HG03196 (cell line): Measurements from ENCODE around the gene FMNL1.

Experiments
- ATAC-seq: cut with Tn5 transposase; IDR thresholded peaks from one replicate; pipeline ENCODE4 v1.9.1; 2021; ENCODE audit not compliant: unreplicated experiment

Gene FMNL1

DNA sequence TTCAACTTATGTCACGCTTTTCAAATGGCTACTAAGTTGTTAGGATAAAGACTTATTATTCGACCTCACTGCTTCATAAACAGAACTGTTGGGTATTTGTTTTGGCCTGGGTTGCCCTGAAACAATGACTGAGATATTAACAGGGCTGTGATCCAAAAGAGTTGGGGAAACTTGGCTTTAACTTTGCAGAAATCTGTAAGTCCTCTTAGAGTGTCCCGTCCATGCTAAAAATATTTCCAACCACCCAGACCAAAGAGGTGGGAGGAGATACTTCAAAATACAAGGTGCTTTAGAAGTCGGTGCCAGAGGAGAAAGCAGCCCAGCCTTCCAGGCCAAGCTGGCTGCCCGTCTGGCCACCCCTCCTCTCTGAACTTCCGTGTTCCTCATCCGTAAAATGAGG lies 56.3 kb downstream of the FMNL1 start:
- ATAC-seq, result no peak

DNA sequence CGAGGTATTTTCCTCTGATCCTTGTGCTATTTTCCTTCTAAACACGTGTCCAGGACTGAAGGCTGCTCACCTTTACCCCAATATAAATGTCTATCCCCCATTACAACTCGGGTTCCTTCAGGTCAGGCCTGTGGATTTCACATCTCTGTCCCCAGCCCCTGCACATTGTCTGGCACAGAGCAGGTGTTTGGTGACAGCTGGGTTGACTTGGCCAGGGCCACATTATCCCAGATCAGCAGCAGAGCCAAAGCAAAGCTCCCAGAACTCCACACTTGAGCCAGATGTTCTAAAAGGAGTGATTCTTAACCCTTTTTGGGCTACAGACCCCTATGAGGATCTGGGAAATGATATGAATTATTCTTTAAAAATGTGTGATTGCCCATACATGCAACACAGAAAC lies 58.2 kb downstream of the FMNL1 start:
- ATAC-seq, result no peak

DNA sequence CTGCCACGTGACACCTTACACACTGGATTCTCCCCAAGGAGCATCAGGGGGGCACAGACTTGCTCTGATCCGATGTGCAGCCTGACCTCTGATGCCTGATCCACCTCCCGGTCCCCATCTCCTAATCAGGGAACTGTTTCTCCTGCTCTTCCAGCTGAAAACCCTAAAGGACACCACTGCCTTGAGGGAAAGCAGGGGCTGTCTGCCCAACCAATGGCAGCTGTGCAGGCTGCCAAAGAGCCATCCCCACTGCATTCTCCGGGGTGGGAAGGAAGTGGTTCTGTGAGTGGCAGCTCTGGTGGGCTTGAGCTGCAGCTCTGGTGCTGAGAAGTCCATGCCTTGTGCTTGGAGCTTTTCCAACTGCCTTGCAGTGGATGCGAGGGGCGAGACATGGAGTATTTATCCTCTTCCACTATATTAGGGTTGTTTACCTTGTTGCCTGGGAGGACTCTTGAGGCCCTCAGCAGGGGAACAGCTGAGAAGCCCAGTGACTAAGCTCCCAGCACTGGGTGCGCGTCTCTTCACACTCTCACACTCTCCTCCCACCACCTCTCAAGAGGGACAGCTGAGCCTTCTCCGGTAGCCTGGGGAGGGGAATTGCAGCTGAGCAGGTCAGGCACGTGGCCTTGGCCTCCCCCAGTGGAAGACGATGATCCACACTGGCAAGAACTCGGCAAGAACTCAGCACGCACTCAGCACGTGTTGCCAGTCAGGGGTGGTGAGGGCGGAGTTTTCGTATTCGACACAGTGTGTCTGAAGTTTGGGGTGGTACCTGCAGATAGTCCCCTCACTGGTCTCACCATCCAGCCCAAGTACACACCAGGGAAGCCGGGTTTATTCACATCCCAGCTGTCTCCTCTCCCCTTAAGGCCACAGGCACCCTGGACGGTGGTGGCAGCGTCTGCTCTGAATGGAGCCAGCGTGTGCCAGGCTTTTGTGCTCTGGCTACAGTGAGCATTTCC lies 61.3 kb downstream of the FMNL1 start:
- ATAC-seq, result no peak

DNA sequence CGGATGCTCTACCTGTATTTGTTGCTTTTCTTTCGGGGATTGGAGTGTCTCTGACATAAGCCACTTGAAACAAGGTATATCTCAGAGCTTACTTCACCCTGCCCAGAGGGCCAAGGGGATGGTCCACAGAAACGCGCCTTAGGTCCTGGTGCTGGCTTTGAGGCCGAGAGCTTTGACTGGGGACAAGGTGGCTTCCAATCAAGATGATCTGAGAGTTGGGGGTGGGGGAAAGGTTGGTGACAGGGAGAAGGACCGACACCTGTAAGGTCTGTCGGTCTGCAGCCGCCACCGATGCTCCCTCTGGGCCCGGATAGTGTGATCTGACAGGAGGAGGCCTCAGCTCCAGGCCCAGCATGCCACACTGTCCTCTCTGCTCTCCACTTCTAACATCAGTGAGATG lies 62.0 kb downstream of the FMNL1 start:
- no peak for ATAC-seq

DNA sequence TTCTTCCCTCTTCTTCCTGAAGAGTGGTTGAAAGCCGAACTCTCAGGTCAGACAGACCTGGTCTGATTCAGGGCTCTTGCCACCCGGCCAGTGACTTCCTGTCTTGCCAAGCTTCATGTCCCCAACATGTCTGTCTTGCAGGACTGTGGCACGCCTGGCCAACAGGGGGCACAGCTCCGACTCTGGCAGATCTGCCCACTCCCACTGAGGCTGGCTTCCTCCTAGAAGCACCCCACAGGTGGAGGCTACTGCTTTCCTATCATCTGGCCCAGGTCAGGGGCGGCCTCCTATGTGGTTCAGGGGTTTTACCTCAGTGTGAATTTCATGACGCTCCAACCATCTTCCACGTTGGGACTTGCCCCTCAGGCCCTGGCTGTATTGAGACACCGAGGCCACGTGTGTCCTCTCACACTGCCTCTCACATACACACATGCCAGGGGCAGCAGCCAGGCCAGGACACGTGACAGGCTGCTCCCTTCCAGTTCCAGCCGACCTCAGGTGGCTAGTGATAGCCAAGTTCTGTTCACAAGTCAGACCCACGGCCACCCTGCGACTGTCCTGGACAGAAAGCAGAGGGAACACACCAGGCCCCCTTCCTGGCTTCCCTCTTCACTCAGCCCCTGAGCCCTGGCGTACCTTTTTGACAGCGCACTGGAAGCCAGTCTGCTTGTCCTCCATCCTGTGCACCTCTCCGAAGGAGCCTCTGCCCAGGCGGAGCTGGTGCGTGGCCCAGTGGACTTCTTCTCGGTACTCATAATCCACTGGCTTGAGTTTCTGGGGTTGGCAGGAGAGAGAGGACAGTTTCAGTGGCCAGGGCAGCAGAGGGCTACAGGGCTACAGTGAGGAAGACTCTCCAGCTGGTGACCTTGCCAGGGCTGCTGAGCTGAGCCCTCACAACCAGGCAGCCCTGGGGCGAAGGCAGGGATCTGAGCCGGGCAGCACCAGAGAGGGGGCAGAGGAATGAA lies 62.8 kb downstream of the FMNL1 start:
- no peak for ATAC-seq

DNA sequence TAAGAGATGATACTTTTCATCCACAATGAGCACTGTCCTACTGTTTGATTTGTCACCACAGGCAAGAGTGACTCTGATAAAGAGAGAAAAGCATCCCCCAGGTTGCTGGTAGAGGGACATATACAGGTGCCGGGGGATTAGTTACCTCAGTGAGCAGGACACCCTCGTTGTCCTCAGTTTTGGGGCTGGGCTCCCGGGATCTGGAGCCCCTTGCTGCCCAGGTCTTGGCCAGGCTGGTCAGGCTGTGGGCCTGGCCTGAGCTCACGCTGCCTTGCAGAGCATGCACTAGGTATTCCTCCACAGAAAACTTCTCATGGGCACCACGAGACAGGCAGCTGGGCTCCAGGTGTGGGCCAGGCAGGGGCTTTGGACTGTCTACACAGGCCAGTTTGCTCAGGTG lies 64.6 kb downstream of the FMNL1 start:
- no peak for ATAC-seq

DNA sequence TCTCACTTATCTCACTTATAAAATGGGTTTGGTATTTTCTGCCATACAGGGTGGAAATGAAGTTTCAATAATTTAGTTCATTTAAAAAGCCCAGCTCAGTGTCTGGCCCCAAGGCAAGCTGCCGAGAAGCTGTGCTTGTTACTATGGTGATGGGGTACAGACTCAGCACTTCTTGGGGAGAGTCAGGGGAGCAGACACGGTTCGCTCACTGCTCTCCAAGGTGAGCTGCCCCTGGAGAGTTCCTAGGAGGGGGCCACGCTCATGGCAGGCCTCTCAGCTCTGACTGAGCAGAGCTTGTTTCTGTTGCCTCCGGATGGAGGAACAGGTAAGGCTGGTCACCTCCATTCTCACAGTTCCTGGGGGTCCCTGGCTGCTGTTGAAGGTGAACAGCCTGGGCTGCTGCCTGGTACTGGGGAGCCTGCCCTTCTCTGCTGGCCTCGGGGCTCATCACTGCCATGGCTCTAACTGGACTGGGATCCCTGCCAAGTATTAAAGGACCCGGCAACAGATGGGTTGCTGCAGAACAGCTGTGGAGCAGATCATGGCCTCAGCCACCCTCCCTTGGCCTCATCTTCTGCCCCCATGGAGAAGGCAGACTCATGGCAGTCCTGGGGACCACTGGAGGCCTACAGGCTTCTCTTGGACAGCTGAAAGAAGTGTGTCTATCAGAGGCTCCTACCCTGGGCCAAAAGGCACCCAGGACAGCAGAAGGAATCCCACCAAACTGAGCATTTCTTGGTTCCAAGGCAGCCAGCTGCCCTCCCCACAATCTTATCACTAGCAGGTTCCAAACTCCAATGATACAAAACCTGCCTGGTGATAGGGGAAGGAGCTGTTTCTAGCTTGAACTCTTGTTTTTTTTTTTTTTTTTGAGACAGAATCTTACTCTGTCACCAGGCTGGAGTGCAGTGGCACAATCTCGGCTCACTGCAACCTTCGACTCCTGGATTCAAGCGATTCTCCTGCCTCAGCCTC lies 66.1 kb downstream of the FMNL1 start:
- ATAC-seq, result no peak

DNA sequence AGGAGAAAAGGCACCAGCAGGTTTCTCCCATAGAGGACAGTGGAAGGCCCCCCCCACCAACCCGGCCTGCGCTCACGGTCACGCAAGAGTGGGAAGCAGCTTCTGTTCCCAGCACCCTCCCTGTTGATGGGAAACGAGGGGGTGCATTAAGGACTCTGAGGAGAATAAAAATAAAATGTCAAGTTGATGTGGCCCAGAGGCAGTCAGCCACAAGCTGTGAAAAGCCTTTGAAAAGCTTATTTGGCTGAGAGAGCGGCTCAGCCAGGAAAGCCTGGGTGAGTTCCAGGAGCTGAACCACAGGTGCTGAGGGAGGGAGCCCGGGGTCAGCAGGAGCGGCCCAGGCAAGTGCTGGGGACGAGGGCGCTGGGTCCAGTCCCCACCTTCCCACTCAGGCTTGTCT lies 67.1 kb downstream of the FMNL1 start:
- no peak for ATAC-seq

DNA sequence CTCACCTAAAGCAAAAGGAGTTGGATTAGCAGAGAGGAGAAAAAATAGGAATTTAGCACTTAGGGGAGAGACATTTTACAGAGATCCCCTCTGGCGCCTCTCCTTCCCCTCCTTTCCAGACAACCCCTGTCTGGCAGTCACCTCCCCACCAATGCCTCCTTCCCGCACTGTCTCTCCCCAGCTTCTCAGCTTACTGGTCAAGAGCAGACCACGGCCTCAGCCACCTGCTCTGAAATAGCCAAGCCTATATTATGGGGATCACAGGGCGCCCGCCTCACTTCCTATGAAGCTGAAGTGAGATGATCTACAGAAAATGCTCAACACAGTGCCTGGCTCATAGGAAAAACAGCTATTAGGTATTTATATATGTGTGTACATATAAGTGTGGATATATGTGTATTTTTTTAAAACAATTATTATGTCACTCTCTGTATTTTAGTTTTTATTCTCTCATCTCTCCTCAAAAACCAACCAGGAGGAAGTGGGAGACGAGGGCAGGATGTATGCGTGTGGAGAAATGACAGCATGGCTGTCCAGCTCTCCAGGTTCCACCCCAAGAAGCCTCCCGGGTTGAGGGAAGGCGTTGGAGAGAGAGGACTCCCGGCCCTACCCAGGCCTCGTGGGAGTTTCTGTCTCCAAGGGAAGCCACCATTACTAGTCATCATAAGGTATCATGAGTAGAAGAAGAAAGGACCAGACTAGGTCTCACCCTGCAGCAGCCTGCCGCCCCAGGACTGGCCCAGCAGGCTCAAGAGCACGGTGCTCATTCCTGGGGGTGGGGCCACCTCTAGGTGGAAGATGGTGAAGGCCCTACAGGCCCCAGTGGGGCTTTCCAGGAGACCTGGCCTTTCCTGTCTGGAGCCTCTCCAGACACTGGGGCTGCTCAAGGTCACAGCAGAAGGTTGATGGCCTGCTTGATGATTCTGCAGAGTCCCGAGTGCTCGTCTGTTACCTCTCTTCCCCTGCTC lies 67.9 kb downstream of the FMNL1 start:
- no peak for ATAC-seq

DNA sequence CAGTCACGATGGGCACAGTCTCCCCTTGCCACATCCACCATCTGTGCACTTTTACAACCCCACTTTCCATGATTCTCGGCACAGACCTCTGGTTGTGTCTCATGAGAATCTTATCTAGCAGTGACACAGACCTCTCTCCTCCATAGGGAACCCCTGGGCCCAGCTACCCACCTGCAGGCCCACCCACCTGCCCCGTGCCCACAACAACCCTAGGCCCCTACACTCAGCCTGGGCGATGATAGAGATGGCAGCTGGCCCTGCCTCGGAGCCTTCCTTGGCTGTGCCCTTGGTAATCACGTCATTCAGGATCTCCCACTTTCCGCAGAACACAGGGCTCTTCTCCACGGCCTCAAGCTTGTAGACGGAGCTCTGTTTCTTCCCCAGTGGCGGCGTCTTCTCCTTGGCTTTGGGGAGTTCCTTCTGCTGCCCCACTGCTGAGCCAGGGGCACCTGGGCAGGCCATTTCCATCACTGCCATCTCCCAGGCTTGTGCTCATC lies 68.6 kb downstream of the FMNL1 start:
- no peak for ATAC-seq

DNA sequence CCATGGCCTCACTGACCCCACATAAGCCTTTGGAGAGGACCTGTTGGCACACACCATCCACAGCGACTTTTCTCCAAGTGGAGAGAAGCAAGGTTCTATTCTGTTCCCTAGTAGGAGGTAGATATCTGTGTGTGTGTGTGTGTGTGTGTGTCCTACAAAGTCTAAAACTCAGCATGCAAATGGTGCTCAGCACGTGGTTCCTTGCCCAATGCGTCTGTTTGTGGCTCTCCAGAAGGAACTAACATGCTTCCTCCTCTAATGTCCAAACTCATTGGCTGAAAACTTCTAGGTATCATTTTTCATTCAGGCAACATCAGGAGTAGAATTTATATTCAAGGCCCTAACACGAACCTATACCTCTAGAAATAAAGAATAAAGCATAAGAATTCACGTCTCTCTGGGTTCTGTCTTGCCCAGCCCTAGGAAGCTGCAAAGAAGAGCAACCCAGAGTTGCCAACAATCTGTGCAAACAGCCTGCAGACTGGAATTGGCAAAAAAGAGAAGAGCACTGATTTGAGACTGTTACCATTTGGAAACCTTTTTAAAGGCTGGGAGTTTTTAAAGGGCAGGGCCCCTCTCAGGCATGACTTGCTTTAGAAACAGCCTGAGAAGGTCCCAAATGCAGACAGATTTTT lies 69.6 kb downstream of the FMNL1 start:
- ATAC-seq, result no peak

DNA sequence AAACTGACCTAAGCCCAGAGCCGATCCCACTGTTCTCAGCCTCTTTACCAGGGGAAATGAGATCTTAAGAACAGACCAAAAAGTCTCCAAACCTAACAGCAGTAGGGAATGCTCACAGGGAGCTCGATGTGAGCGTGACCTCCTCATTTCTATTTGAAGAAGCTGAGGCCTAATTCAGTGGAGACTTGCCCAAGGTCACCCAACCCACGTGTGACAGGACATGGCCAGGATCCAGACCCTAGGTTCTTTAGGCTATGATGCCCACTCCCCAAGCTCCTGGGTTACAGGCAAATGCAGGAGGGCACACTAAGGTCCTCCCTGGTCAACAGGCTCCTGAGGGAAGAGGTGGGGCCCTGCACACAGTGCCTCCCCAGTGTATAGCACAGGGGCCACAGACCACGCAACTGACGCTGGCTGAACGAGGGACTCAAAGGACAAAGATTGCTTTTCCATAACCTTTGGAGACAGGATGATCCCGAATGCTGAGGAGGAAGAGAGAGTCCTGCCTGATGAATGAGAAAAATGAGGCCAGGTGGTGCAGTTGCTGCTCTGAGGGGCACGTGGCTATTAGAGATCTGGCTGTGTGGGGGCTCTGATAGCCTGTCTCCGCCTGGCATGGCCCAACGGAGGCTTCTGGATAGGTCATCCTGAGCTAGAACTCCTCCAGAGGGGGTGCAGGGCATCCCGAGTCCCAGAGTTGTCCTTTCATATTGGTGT lies 71.2 kb downstream of the FMNL1 start:
- no peak for ATAC-seq

DNA sequence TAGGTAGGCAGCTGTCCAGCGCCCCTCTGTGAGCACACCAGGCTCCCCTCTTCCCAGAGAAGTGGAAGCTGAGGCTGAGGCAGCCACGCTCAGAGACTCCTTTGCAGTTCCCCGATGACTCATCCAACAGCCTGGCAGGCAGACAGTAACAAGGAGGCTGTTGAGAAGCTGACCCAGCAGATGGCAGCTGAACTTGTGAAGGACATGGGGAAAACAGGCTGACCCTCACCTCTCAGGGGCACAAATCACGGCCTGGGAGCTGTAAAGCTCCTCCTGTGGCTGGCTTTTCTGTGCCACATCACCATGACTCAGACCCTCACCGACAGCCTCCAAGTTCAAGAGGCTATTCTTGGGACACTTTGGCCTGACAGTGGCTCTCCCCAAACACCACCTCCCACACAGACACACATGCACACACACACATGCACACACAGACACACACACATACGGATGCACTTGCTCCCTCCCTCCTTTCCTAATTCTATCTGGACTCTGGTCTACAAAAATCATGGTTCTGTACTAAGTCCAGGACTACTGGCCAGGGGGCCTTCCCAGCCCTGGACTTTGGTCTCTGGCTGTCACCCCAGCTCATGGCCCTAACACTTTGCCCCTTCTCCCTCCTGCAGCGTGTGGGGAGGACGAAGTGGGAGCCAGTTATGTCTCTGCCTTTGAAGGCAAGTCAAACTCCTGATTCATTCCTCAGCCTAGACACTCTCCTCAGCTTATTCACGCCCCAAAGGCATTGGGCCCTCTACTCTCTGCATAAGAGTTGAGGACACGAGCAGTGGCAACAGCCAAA lies 71.9 kb downstream of the FMNL1 start:
- ATAC-seq, result no peak

DNA sequence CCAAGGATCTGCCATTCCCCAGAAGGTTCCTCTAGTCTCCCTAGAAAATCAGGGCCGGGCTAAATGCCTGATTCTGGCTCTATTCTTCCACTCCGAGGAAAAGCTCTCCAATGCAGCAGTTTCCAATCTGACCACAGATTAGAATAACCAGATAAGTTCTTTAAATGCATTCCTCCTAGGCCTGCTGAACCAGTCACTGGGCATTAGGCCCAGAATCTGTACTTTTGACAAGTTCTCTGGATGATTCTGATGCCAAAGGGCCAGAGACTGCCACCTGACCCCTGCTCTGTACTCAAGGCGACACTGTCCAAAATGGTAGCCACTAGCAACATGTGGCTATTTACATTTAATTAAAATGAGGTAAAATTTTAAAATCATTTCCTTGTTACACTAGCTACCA lies 72.8 kb downstream of the FMNL1 start:
- no peak for ATAC-seq

DNA sequence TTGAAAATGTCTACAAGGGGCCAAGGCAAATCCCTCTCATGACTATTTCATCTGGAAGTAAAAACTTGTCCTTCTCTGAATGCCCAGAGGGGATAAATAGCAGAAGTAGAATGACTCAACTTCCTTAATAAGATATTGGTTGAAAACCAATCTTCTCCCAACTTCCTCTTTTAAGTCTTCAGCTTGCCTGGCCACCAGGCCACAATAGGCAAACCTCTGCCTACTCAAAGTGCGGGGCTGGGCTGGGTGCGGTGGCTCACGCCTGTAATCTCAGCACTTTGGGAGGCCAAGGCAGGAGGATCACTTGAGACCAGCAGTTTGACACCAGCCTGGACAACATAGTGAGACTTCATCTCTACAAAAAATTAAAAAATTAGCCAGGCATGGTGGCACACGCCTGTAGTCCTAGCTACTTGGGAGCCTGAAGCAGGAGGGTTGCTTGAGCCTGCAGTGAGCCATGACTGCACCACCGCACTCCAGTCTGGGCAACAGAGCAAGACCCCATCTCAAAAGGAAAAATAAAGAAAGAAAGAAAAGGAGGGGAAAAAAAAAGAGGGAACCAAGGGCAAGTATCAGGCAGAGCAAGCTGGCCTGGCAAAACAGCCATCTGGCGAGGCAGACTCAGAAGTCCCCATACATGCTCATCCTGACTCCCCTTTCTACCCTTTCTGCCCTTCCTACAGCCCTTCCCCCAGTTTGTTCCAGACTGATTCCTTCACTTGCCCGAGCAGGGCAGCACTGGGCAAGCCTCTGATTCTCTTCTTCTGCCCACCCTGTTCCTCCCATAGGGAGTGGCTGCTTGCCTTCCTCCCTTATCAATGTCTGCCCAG lies 74.5 kb downstream of the FMNL1 start:
- no peak for ATAC-seq

DNA sequence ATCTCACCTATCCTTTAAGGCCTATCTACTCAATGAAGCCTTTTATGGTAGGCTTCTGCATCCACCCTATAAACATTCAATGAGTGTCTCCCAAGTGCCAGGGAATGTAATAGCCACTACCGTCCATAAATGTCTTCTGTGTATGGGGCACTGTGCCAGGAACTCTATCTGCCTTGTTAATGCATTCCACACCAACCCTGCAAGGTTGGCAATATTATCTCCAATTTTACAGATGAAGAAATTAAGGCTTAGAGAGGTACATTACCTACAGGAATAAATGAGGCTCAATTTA lies 75.1 kb downstream of the FMNL1 start:
- no peak for ATAC-seq
